ENCODE data around the gene OLIG1.

- TF ChIP-seq ETS1 (CRISPR knock-in tag; IDR thresholded peaks at IDR 0.05): no peak
- no peak for TF ChIP-seq ZBTB42 (CRISPR knock-in tag; IDR thresholded peaks at IDR 0.05)
- no peak for TF ChIP-seq JUNB (CRISPR knock-in tag; IDR thresholded peaks at IDR 0.05; ENCODE audit: borderline replicate concordance)
- no peak for TF ChIP-seq SRF (IDR thresholded peaks at IDR 0.05; ENCODE audit: low read depth, low read length)
- no peak for TF ChIP-seq SMAD1 (CRISPR knock-in tag; IDR thresholded peaks at IDR 0.05; ENCODE audit: borderline replicate concordance, low read depth)
- no peak for TF ChIP-seq CBFB (CRISPR knock-in tag; IDR thresholded peaks at IDR 0.05)
- no peak for TF ChIP-seq USF2 (IDR thresholded peaks at IDR 0.05; ENCODE audit: low read depth, low read length)
- TF ChIP-seq USF2 (CRISPR knock-in tag; IDR thresholded peaks at IDR 0.05; ENCODE audit: borderline replicate concordance): no peak
- no peak for TF ChIP-seq ETV6 (CRISPR knock-in tag; conservative IDR thresholded peaks at IDR 0.05)
- TF ChIP-seq, protein P1, sequence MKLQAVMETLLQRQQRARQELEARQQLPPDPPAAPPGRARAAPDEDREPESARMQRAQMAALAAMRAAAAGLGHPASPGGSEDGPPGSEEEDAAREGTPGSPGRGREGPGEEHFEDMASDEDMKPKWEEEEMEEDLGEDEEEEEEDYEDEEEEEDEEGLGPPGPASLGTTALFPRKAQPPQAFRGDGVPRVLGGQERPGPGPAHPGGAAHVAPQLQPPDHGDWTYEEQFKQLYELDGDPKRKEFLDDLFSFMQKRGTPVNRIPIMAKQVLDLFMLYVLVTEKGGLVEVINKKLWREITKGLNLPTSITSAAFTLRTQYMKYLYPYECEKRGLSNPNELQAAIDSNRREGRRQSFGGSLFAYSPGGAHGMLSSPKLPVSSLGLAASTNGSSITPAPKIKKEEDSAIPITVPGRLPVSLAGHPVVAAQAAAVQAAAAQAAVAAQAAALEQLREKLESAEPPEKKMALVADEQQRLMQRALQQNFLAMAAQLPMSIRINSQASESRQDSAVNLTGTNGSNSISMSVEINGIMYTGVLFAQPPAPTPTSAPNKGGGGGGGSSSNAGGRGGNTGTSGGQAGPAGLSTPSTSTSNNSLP (IDR thresholded peaks at IDR 0.05; ENCODE audit: low read depth, low read length): no peak
Measured at GRCh38 chr21:33067457-33067856, 2.5 kb upstream of the OLIG1 start.

Measured in HepG2 (cell line).